GM21528 (cell line): ENCODE data around the gene AUTS2.

Source experiments
- ATAC-seq: cut with Tn5 transposase; IDR thresholded peaks from one replicate; pipeline ENCODE4 v1.9.1; 2021; ENCODE audit warnings: mild to moderate bottlenecking, moderate library complexity; ENCODE audit not compliant: unreplicated experiment, low FRiP score

The AUTS2 gene

GRCh38 chr7:69708857-69709256, 110.6 kb downstream of the AUTS2 start:
- ATAC-seq, result no peak

GRCh38 chr7:69710768-69711438, 112.6 kb downstream of the AUTS2 start:
- ATAC-seq, result no peak

- no peak for ATAC-seq
Observed at GRCh38 chr7:69714886-69715576, 116.8 kb downstream of the AUTS2 start.

GRCh38 chr7:69717221-69717620, 118.9 kb downstream of the AUTS2 start:
- ATAC-seq, result no peak

GRCh38 chr7:69719717-69720116, 121.4 kb downstream of the AUTS2 start:
- ATAC-seq, result no peak

GRCh38 chr7:69722843-69723242, 124.6 kb downstream of the AUTS2 start:
- ATAC-seq, result no peak

GRCh38 chr7:69723663-69724062, 125.4 kb downstream of the AUTS2 start:
- ATAC-seq, result no peak

GRCh38 chr7:69728304-69728703, 130.0 kb downstream of the AUTS2 start:
- ATAC-seq, result no peak

GRCh38 chr7:69732203-69732602, 133.9 kb downstream of the AUTS2 start:
- no peak for ATAC-seq

- ATAC-seq, result no peak
Observed at GRCh38 chr7:69735582-69735981, 137.3 kb downstream of the AUTS2 start.

- ATAC-seq, result no peak
Observed at GRCh38 chr7:69736126-69736810, 138.0 kb downstream of the AUTS2 start.

GRCh38 chr7:69738396-69738951, 140.2 kb downstream of the AUTS2 start:
- peak; percentile 65 for ATAC-seq

GRCh38 chr7:69739190-69739589, 140.9 kb downstream of the AUTS2 start:
- peak; percentile 65 for ATAC-seq

GRCh38 chr7:69739931-69740431, 141.7 kb downstream of the AUTS2 start:
- peak; percentile 41 for ATAC-seq

GRCh38 chr7:69742237-69742636, 144.0 kb downstream of the AUTS2 start:
- no peak for ATAC-seq

GRCh38 chr7:69743436-69743835, 145.2 kb downstream of the AUTS2 start:
- no peak for ATAC-seq

- no peak for ATAC-seq
Observed at GRCh38 chr7:69744026-69744425, 145.8 kb downstream of the AUTS2 start.

GRCh38 chr7:69746383-69746782, 148.1 kb downstream of the AUTS2 start:
- ATAC-seq, result no peak

- no peak for ATAC-seq
Observed at GRCh38 chr7:69747144-69747543, 148.9 kb downstream of the AUTS2 start.

GRCh38 chr7:69748530-69748929, 150.3 kb downstream of the AUTS2 start:
- ATAC-seq, result no peak

GRCh38 chr7:69749372-69749979, 151.2 kb downstream of the AUTS2 start:
- ATAC-seq, result no peak
